ENCODE data around the gene NOL9.

NOL9 gene

GRCh38 chr1:6534248-6534822 is 20.0 kb downstream of the NOL9 start:
- DNase-seq (ENCODE audit: insufficient read length) (no peak), FAIRE-seq (no peak)
- TF ChIP-seq POLR2A (IDR thresholded peaks at IDR 0.05; ENCODE audit: low read depth, low read length) (no peak), TAF1 (IDR thresholded peaks at IDR 0.05; ENCODE audit: borderline replicate concordance, low read depth, low read length) (no peak), POLR2AphosphoS5 (IDR thresholded peaks at IDR 0.05; ENCODE audit: low read depth, low read length) (no peak)

GRCh38 chr1:6531996-6532395 is 22.3 kb downstream of the NOL9 start:
- no peak for FAIRE-seq
- TF ChIP-seq TAF1 (IDR thresholded peaks at IDR 0.05; ENCODE audit: borderline replicate concordance, low read depth, low read length) = no peak
- TF ChIP-seq POLR2A (IDR thresholded peaks at IDR 0.05; ENCODE audit: low read depth, low read length) = no peak
- TF ChIP-seq POLR2AphosphoS5 (IDR thresholded peaks at IDR 0.05; ENCODE audit: low read depth, low read length) = no peak
- DNase-seq (ENCODE audit: insufficient read length) = no peak

DNA sequence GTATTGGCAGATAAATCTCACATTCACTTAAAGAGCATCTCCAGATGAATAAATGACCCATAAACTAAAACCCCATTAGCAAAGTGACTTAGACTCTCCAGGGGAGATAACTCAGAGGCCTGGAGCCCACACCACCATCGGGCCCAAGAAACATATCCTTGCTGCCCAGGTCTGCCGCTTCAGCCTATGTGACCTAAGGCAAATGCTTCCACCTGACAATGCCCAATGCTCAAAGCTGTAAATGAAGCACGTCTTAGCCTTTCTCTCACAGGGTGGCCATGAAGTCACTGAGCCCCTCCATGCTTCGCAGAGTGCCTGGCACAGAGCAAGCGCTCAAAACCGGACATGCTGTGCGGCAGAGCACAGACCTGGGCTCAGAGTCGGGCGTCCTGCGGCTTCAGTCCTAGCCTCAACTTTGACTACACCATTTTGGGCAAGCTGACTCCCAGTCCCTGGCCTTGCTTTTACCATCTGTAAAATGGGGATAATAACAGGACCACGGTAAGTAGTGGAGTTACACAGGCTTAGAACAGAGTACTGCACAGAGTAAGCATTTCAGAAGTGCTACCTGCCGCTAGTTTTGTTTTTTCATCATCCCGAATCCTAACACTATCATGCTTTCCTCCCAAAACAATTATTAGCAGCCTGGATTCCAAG is 23.7 kb downstream of the NOL9 start:
- FAIRE-seq (no peak), DNase-seq (ENCODE audit: insufficient read length) (no peak)
- no peak for TF ChIP-seq POLR2AphosphoS5 (IDR thresholded peaks at IDR 0.05; ENCODE audit: low read depth, low read length)
- TF ChIP-seq TAF1 (IDR thresholded peaks at IDR 0.05; ENCODE audit: borderline replicate concordance, low read depth, low read length) = no peak
- TF ChIP-seq POLR2A (IDR thresholded peaks at IDR 0.05; ENCODE audit: low read depth, low read length) = no peak

GRCh38 chr1:6528492-6528891 is 25.8 kb downstream of the NOL9 start:
- FAIRE-seq = no peak

DNA sequence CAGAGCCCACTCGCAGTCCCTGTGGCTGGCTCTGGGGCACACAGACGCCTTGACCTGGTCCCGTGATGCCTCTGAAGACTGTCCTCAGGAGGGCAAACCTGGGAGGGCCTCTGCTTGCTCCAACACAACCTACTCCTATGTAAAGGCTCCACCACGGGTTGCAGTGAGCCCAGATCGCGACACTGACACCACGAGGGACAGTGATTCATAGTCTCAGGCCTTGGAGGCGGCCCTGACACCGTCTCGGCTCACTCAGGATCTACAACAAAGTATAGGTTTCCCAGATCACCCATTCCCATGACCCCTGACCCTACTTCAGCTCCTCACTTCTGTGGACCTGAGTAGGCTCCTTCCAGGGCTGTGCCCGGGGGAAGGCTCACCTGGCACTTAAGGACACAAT is 28.0 kb downstream of the NOL9 start:
- FAIRE-seq = no peak
- DNase-seq (ENCODE audit: insufficient read length) = no peak
- TF ChIP-seq POLR2A (IDR thresholded peaks at IDR 0.05; ENCODE audit: low read depth, low read length) (no peak), TAF1 (IDR thresholded peaks at IDR 0.05; ENCODE audit: borderline replicate concordance, low read depth, low read length) (no peak), POLR2AphosphoS5 (IDR thresholded peaks at IDR 0.05; ENCODE audit: low read depth, low read length) (no peak)

More at GRCh38 chr1:6528492-6528891, 25.8 kb downstream of the NOL9 start:
- TF ChIP-seq POLR2AphosphoS5 (IDR thresholded peaks at IDR 0.05; ENCODE audit: low read depth, low read length) (no peak), POLR2A (IDR thresholded peaks at IDR 0.05; ENCODE audit: low read depth, low read length) (no peak), TAF1 (IDR thresholded peaks at IDR 0.05; ENCODE audit: borderline replicate concordance, low read depth, low read length) (no peak)
- no peak for DNase-seq (ENCODE audit: insufficient read length)

GRCh38 chr1:6523566-6523965 is 30.7 kb downstream of the NOL9 start:
- no peak for DNase-seq (ENCODE audit: insufficient read length)
- TF ChIP-seq TAF1 (IDR thresholded peaks at IDR 0.05; ENCODE audit: borderline replicate concordance, low read depth, low read length) (no peak), POLR2AphosphoS5 (IDR thresholded peaks at IDR 0.05; ENCODE audit: low read depth, low read length) (no peak), POLR2A (IDR thresholded peaks at IDR 0.05; ENCODE audit: low read depth, low read length) (no peak)
- FAIRE-seq = no peak

DNA sequence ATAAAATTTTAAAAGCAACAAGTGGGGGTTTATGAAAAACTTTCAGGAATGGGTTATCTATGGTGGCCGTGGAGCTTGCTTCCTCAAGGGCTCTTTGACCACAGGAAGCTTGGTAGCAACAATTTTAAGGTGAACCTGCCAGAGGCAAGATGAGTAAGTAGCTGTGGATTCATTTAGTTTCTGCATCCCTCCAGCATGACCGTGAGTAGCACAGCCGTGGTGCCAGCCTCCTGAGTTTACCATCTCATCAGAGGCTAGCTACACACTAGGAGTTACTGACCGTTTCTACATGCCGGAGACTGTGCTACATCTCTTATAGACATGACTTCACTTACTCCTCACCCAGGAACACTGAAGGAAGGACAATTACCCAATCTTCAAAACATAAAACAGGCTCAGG is 32.8 kb downstream of the NOL9 start:
- TF ChIP-seq POLR2AphosphoS5 (IDR thresholded peaks at IDR 0.05; ENCODE audit: low read depth, low read length) (no peak), POLR2A (IDR thresholded peaks at IDR 0.05; ENCODE audit: low read depth, low read length) (no peak), TAF1 (IDR thresholded peaks at IDR 0.05; ENCODE audit: borderline replicate concordance, low read depth, low read length) (no peak)
- no peak for DNase-seq (ENCODE audit: insufficient read length)
- no peak for FAIRE-seq

- DNase-seq (ENCODE audit: insufficient read length) (no peak), FAIRE-seq (no peak)
- TF ChIP-seq POLR2AphosphoS5 (IDR thresholded peaks at IDR 0.05; ENCODE audit: low read depth, low read length) (no peak), POLR2A (IDR thresholded peaks at IDR 0.05; ENCODE audit: low read depth, low read length) (no peak), TAF1 (IDR thresholded peaks at IDR 0.05; ENCODE audit: borderline replicate concordance, low read depth, low read length) (no peak)
These were observed 34.2 kb downstream of the NOL9 start for GRCh38 chr1:6519935-6520671.

GRCh38 chr1:6519491-6519934 is 34.8 kb downstream of the NOL9 start:
- TF ChIP-seq POLR2AphosphoS5 (IDR thresholded peaks at IDR 0.05; ENCODE audit: low read depth, low read length) = no peak
- no peak for TF ChIP-seq POLR2A (IDR thresholded peaks at IDR 0.05; ENCODE audit: low read depth, low read length)
- no peak for TF ChIP-seq TAF1 (IDR thresholded peaks at IDR 0.05; ENCODE audit: borderline replicate concordance, low read depth, low read length)
- no peak for FAIRE-seq
- no peak for DNase-seq (ENCODE audit: insufficient read length)

DNA sequence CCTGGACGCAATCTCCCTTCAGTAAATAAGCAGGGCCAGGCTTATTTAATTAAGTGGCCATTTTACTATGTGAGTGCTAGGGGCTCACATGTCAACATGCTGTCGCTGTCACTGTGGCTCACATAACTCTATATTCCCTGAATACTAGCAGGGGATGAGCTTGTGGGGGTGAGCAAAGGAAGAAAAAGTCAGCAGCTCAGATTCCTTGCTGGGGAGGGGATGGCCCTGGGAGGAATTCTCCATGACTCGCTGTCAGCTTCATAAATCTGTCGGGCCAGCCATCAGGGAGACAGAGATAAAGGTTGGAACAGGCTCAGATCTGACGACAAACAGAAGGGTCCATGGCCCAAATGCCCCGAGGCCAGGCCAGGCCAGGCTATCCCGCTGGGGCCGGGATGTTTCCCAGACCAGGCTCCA is 36.9 kb downstream of the NOL9 start:
- no peak for DNase-seq (ENCODE audit: insufficient read length)
- no peak for FAIRE-seq
- no peak for TF ChIP-seq POLR2A (IDR thresholded peaks at IDR 0.05; ENCODE audit: low read depth, low read length)
- TF ChIP-seq POLR2AphosphoS5 (IDR thresholded peaks at IDR 0.05; ENCODE audit: low read depth, low read length) = no peak
- TF ChIP-seq TAF1 (IDR thresholded peaks at IDR 0.05; ENCODE audit: borderline replicate concordance, low read depth, low read length) = no peak

- no peak for TF ChIP-seq POLR2A (IDR thresholded peaks at IDR 0.05; ENCODE audit: low read depth, low read length)
- no peak for TF ChIP-seq POLR2AphosphoS5 (IDR thresholded peaks at IDR 0.05; ENCODE audit: low read depth, low read length)
- no peak for TF ChIP-seq TAF1 (IDR thresholded peaks at IDR 0.05; ENCODE audit: borderline replicate concordance, low read depth, low read length)
- no peak for FAIRE-seq
- no peak for DNase-seq (ENCODE audit: insufficient read length)
These were observed 38.5 kb downstream of the NOL9 start for GRCh38 chr1:6515771-6516170.
